Nephron (organoid): Measurements from ENCODE around the gene PARP2.

ENCODE experiments used
- H3K27ac Mint-ChIP-seq, 3 experiments: 2 replicates each; pipeline ENCODE4 v1.8.0; 2020; ENCODE audit warnings: mixed read lengths in 3 of 3, mild to moderate bottlenecking in 2 of 3, moderate library complexity in 1 of 3
- H3K27me3 Mint-ChIP-seq: 2 replicates; pipeline ENCODE4 v1.8.0; 2021; ENCODE audit warnings: low read depth, mild to moderate bottlenecking, moderate library complexity, mixed read lengths
- H3K36me3 Mint-ChIP-seq: 2 replicates; pipeline ENCODE4 v1.8.0; 2020; ENCODE audit warnings: low read depth, mixed read lengths
- H3K4me1 Mint-ChIP-seq: 2 replicates; pipeline ENCODE4 v1.8.0; 2020; ENCODE audit warnings: mixed read lengths
- H3K4me3 Mint-ChIP-seq, 3 experiments: 2 replicates each; pipeline ENCODE4 v1.8.0; 2020; ENCODE audit warnings: mild to moderate bottlenecking in 3 of 3, mixed read lengths in 3 of 3, moderate library complexity in 2 of 3
- H3K9me3 Mint-ChIP-seq: 2 replicates; pipeline ENCODE4 v1.8.0; 2020; ENCODE audit warnings: mixed read lengths
- CTCF ChIP-seq, 3 experiments: fragments of 200-600 bp; sonication (generic); IDR thresholded peaks; one replicate each; pipeline ENCODE4 v1.5.0; 2021; ENCODE audit warnings: antibody characterized with exemption in 3 of 3; ENCODE audit not compliant: unreplicated experiment in 3 of 3

Gene PARP2

GRCh38 chr14:20343092-20343861 lies at the start of gene PARP2:
Gene PARP2, plus strand, starts transcription at chr14:20343635. Its CDS starts 7 bp downstream, at chr14:20343642.
- Mint-ChIP-seq H3K27ac (peak within 1 kb of the TSS; percentile 88 to 99 (median 91)), H3K4me3 (peak within 1 kb of the TSS; percentile 89 to 93 (median 89)), H3K9me3 (no peaks in the 10 kb centered on the region), H3K36me3 (peaks cover 20% of the 10 kb centered on the region), H3K4me1 (peaks cover 6% of the 10 kb centered on the region), H3K27me3 (peaks cover 4% of the 10 kb centered on the region)
- no peak for TF ChIP-seq CTCF (IDR thresholded peaks at IDR 0.05; ENCODE audit: unreplicated experiment in 3 of 3)

- H3K27ac Mint-ChIP-seq = no peak overlapping the region
- no peak overlapping the region for H3K4me3 Mint-ChIP-seq
- H3K4me1 Mint-ChIP-seq = no peaks in the 10 kb centered on the region
- peaks cover 67% of the 10 kb centered on the region for H3K36me3 Mint-ChIP-seq
- H3K9me3 Mint-ChIP-seq = no peaks in the 10 kb centered on the region
- TF ChIP-seq CTCF (IDR thresholded peaks at IDR 0.05; ENCODE audit: unreplicated experiment in 3 of 3) = no peak
- no peaks in the 10 kb centered on the region for H3K27me3 Mint-ChIP-seq
These were observed 48.8 kb upstream of the PARP2 start for GRCh38 chr14:20294636-20295035.

- no peaks in the 10 kb centered on the region for H3K27me3 Mint-ChIP-seq
- no peak for TF ChIP-seq CTCF (IDR thresholded peaks at IDR 0.05; ENCODE audit: unreplicated experiment in 3 of 3)
- H3K27ac Mint-ChIP-seq = no peak overlapping the region
- H3K4me1 Mint-ChIP-seq = no peaks in the 10 kb centered on the region
- no peaks in the 10 kb centered on the region for H3K9me3 Mint-ChIP-seq
- peaks cover 64% of the 10 kb centered on the region for H3K36me3 Mint-ChIP-seq
- no peak overlapping the region for H3K4me3 Mint-ChIP-seq
These were observed 48.4 kb upstream of the PARP2 start for GRCh38 chr14:20295067-20295466.

- H3K27me3 Mint-ChIP-seq = no peaks in the 10 kb centered on the region
- peaks cover 20% of the 10 kb centered on the region for H3K4me1 Mint-ChIP-seq
- peaks cover 42% of the 10 kb centered on the region for H3K36me3 Mint-ChIP-seq
- H3K4me3 Mint-ChIP-seq = peak overlapping the region in 1 of 3 experiments; percentile 14
- no peaks in the 10 kb centered on the region for H3K9me3 Mint-ChIP-seq
- no peak overlapping the region for H3K27ac Mint-ChIP-seq
- TF ChIP-seq CTCF (IDR thresholded peaks at IDR 0.05; ENCODE audit: unreplicated experiment in 3 of 3) = no peak
These were observed 41.2 kb upstream of the PARP2 start for GRCh38 chr14:20302042-20302755.

GRCh38 chr14:20305265-20306078 lies 38.0 kb upstream of the PARP2 start, which contains the start of gene TTC5:
Gene TTC5, minus strand, starts transcription at chr14:20305951. Its CDS starts 14 bp downstream, at chr14:20305937.
- Mint-ChIP-seq H3K27me3 (no peaks in the 10 kb centered on the region), H3K4me1 (peaks cover 20% of the 10 kb centered on the region), H3K36me3 (peaks cover 28% of the 10 kb centered on the region), H3K27ac (peak within 1 kb of the TSS; percentile 56 to 83 (median 78)), H3K4me3 (peak within 1 kb of the TSS; percentile 88 to 94 (median 92)), H3K9me3 (peaks cover 2% of the 10 kb centered on the region)
- TF ChIP-seq CTCF (IDR thresholded peaks at IDR 0.05; ENCODE audit: unreplicated experiment in 3 of 3) = peak; percentile 91 to 97 (median 94)
